HFFc6 (cell line): ENCODE measurements around the gene SLC10A7. TPM values are rescaled to one million over a fixed set of nuclear protein-coding genes. Genes with fewer than 3 reads are reported as not detected.

Source experiments
- DNase-seq: peaks from one replicate; pipeline ENCODE4 v3.0.0-alpha.2; 2018
- H3K27ac Mint-ChIP-seq: 2 replicates; pipeline ENCODE4 v1.8.0; 2020; ENCODE audit warnings: mild to moderate bottlenecking, mixed read lengths
- H3K27me3 Mint-ChIP-seq: 2 replicates; pipeline ENCODE4 v1.8.0; 2021; ENCODE audit warnings: mild to moderate bottlenecking, moderate library complexity, mixed read lengths; ENCODE audit not compliant: insufficient read depth
- H3K36me3 Mint-ChIP-seq: 2 replicates; pipeline ENCODE4 v1.8.0; 2021; ENCODE audit warnings: low read depth, mixed read lengths
- H3K4me1 Mint-ChIP-seq: 2 replicates; pipeline ENCODE4 v1.8.0; 2020; ENCODE audit warnings: low read depth, mixed read lengths
- H3K4me3 Mint-ChIP-seq: 2 replicates; pipeline ENCODE4 v1.8.0; 2020; ENCODE audit warnings: mild to moderate bottlenecking, moderate library complexity, mixed read lengths
- H3K9me3 Mint-ChIP-seq: 2 replicates; pipeline ENCODE4 v1.8.0; 2020; ENCODE audit warnings: mild to moderate bottlenecking, mixed read lengths
- CTCF ChIP-seq: fragments of 200-600 bp; sonication (generic); IDR thresholded peaks from 2 replicates; pipeline ENCODE4 v1.5.0; 2021; ENCODE audit warnings: antibody characterized with exemption, mild to moderate bottlenecking
- total RNA-seq, 6 experiments: library from RNA; stranded (reverse); fragmentation: NEBNext Ultra II Directional; extraction: Animal tissue kit (Norgen Biotek cat#: 25700); gene quantifications; 2 replicates in 1 of 6; 3 replicates in 5 of 6; pipeline ENCODE4 v1.2.3, GENCODE V29; 2021

SLC10A7 gene
- total RNA-seq, 6 experiments from 2014 or later, result 8.8 to 13.2 (median 10.7) TPM

GRCh38 chr4:146271466-146271865 is 250.3 kb downstream of the SLC10A7 start:
- peaks cover 4% of the 10 kb centered on the region; the same call in 1 of the 2 replicates for H3K36me3 Mint-ChIP-seq
- H3K4me1 Mint-ChIP-seq, result peaks cover 6% of the 10 kb centered on the region
- H3K27ac Mint-ChIP-seq, result no peak overlapping the region
- H3K4me3 Mint-ChIP-seq, result no peak overlapping the region
- no peak for TF ChIP-seq CTCF
- DNase-seq, result no peak
- no peaks in the 10 kb centered on the region for H3K27me3 Mint-ChIP-seq
- H3K9me3 Mint-ChIP-seq, result no peaks in the 10 kb centered on the region

- no peak for TF ChIP-seq CTCF
- Mint-ChIP-seq H3K4me3 (no peak overlapping the region), H3K4me1 (peaks cover 6% of the 10 kb centered on the region)
Observed at GRCh38 chr4:146269228-146269653, 252.5 kb downstream of the SLC10A7 start.

GRCh38 chr4:146267826-146268225 is 253.9 kb downstream of the SLC10A7 start:
- H3K4me3 Mint-ChIP-seq, result no peak overlapping the region
- H3K9me3 Mint-ChIP-seq, result no peaks in the 10 kb centered on the region
- no peak for DNase-seq
- peaks cover 3% of the 10 kb centered on the region for H3K36me3 Mint-ChIP-seq
- peaks cover 6% of the 10 kb centered on the region for H3K4me1 Mint-ChIP-seq
- H3K27me3 Mint-ChIP-seq, result no peaks in the 10 kb centered on the region
- no peak overlapping the region for H3K27ac Mint-ChIP-seq
- TF ChIP-seq CTCF, result no peak

More at GRCh38 chr4:146269228-146269653, 252.5 kb downstream of the SLC10A7 start:
- H3K9me3 Mint-ChIP-seq, result no peaks in the 10 kb centered on the region
- DNase-seq, result no peak
- H3K27ac Mint-ChIP-seq, result no peak overlapping the region
- no peaks in the 10 kb centered on the region for H3K27me3 Mint-ChIP-seq
- no peaks in the 10 kb centered on the region for H3K36me3 Mint-ChIP-seq

GRCh38 chr4:146265950-146266490 is 255.7 kb downstream of the SLC10A7 start:
- Mint-ChIP-seq H3K9me3 (no peaks in the 10 kb centered on the region), H3K27ac (no peak overlapping the region), H3K27me3 (peaks cover 2% of the 10 kb centered on the region), H3K36me3 (peaks cover 8% of the 10 kb centered on the region), H3K4me3 (no peak overlapping the region), H3K4me1 (peaks cover 18% of the 10 kb centered on the region)
- no peak for TF ChIP-seq CTCF
- no peak for DNase-seq

- DNase-seq, result no peak
- peaks cover 12% of the 10 kb centered on the region for H3K36me3 Mint-ChIP-seq
- no peak overlapping the region for H3K4me3 Mint-ChIP-seq
- H3K4me1 Mint-ChIP-seq, result peaks cover 14% of the 10 kb centered on the region; the same call in 1 of the 2 replicates
- H3K9me3 Mint-ChIP-seq, result no peaks in the 10 kb centered on the region
- H3K27me3 Mint-ChIP-seq, result peaks cover 2% of the 10 kb centered on the region
- H3K27ac Mint-ChIP-seq, result no peak overlapping the region
- no peak for TF ChIP-seq CTCF
Observed at GRCh38 chr4:146263793-146264192, 257.9 kb downstream of the SLC10A7 start.

GRCh38 chr4:146261041-146261440 is 260.7 kb downstream of the SLC10A7 start:
- H3K4me3 Mint-ChIP-seq, result no peak overlapping the region
- peaks cover 2% of the 10 kb centered on the region for H3K27me3 Mint-ChIP-seq
- peaks cover 30% of the 10 kb centered on the region for H3K4me1 Mint-ChIP-seq

More at GRCh38 chr4:146261041-146261440, 260.7 kb downstream of the SLC10A7 start:
- H3K9me3 Mint-ChIP-seq, result no peaks in the 10 kb centered on the region
- peaks cover 17% of the 10 kb centered on the region for H3K36me3 Mint-ChIP-seq
- no peak overlapping the region for H3K27ac Mint-ChIP-seq
- no peak for DNase-seq
- no peak for TF ChIP-seq CTCF
